Measurements from ENCODE around the gene KBTBD4.

- TF ChIP-seq CTCF (IDR thresholded peaks at IDR 0.05) (no peak), POLR2AphosphoS5 (IDR thresholded peaks at IDR 0.05) (no peak)
Measured at GRCh38 chr11:47558695-47559094, 20.1 kb downstream of the KBTBD4 start.

Measured in sigmoid colon (tissue), 4 donors.